ENCODE data around the gene C17orf113. TPM values are rescaled to one million over a fixed set of nuclear protein-coding genes. Genes with fewer than 3 reads are reported as not detected.

Gene C17orf113
- total RNA-seq, 1 experiment from 2014 or later = 2.3 TPM

DNA sequence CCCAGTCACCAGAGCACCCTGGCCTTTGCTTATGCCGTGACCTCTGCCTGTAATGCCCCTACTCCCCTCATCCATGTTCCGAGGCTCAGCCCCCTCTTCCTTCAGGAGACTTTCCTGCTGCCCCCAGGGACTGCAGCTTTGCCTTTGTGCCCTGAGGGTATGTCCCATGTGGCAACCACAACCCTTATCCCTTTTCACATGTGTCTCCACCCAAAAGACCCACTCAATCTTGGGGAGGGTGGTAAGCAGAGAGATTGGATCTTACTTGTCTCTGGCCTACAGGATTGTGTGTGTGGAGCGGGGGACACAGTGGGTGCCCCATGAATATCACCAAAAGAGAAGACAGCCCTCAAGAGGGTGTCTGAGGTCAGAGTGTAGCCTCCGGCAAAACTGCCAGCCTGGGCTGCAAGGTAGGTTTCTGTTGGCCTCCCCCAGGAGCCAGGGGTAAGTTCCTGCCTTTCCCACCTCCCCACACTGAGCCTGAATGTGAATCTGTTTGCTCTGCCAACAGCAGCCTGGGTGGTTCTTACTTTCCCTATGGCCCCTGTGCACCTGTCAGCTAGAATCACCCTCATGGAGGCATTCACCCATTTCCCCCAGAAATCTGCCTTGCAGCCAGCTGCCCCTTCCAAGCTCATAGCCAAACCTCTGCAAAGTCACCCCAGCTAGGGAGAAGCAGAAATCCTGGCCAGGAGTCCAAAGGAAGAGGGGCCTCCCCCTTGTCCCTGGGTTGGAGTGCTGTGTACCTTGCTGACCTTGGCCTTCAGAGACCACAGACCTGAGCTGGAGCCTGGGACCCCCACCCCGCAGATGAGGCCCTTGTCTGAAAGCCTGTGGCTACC, 11.5 kb upstream of the C17orf113 start:
- Histone ChIP-seq H3K36me3 (ENCODE audit: control insufficient read depth in 1 of 2, insufficient read depth in 2 of 2, low read length in 2 of 2) (no peaks in the 10 kb centered on the region), H3K4me3 (replicated peaks in 1 of 2; ENCODE audit: low read depth in 1 of 2, low read length in 2 of 2) (no peak overlapping the region), H3K4me2 (ENCODE audit: low read length) (no peak overlapping the region), H3K27me3 (ENCODE audit: insufficient read depth, low read length) (no peaks in the 10 kb centered on the region), H3K9ac (ENCODE audit: low read length) (no peak overlapping the region), H3K27ac (ENCODE audit: low read depth, low read length) (no peak overlapping the region), H3K4me1 (ENCODE audit: control insufficient read depth in 1 of 2, insufficient read depth in 2 of 2, low read length in 2 of 2) (peaks cover 2 to 5% of the 10 kb centered on the region in 2 experiments; a peak in 1 of 4 replicates), H3K9me3 (ENCODE audit: control insufficient read depth in 1 of 2, insufficient read depth in 1 of 2, low read depth in 1 of 2, low read length in 2 of 2) (no peaks in the 10 kb centered on the region), H4K20me1 (ENCODE audit: insufficient read depth) (no peaks in the 10 kb centered on the region), H3K9me2 (ENCODE audit: insufficient read depth) (no peaks in the 10 kb centered on the region), H2AFZ (ENCODE audit: low read depth, low read length, poor library complexity, severe bottlenecking) (no peak overlapping the region), H3K79me2 (ENCODE audit: insufficient read depth, low read length) (no peaks in the 10 kb centered on the region)
- no TSS peak for BruUV-seq (replicated peaks)
- TF ChIP-seq, protein P1, sequence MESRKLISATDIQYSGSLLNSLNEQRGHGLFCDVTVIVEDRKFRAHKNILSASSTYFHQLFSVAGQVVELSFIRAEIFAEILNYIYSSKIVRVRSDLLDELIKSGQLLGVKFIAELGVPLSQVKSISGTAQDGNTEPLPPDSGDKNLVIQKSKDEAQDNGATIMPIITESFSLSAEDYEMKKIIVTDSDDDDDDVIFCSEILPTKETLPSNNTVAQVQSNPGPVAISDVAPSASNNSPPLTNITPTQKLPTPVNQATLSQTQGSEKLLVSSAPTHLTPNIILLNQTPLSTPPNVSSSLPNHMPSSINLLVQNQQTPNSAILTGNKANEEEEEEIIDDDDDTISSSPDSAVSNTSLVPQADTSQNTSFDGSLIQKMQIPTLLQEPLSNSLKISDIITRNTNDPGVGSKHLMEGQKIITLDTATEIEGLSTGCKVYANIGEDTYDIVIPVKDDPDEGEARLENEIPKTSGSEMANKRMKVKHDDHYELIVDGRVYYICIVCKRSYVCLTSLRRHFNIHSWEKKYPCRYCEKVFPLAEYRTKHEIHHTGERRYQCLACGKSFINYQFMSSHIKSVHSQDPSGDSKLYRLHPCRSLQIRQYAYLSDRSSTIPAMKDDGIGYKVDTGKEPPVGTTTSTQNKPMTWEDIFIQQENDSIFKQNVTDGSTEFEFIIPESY (IDR thresholded peaks at IDR 0.05; ENCODE audit: extremely low read depth, insufficient replicate concordance, low read length) = no peak
- ChIA-PET RAD21 (ENCODE audit: low non-redundant PET in 1 of 2, low total read pairs in 2 of 2, uncharacterized antibody in 2 of 2, unreplicated experiment in 2 of 2) (no interaction called here), POLR2A (no interaction called here), CTCF (interaction anchor here (1.1 to 1.4 kb wide), 2 partner anchors 44 to 47 kb away, joined by 3 to 4 read pairs; partner anchors contain the start of gene DNAJC7)
- no peak for DNase-seq (ENCODE audit: low read depth, low spot score)
- ATAC-seq = no peak
- intact Hi-C loops (cut with micrococcal nuclease) = no loop called here

DNA sequence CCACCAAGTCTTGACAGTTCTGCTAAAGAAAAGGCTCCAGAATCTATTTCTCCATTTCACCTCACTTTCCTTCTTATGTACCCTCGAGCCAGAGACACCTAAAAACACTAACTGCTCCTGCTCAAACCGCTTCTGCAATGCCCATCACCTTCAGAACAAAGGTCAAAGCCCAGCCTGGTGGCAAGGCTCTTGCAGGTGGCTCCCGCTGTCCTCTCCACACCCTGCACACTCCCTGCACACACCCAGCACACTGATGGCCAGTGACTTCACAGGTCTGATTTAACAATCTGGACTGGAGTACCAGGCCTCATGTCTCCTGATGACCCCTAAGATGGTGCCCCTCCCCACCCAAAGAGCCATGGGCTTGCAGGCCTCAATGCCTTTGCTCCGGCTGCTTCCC, 9.8 kb upstream of the C17orf113 start:
- no peaks in the 10 kb centered on the region for H3K27me3 ChIP-seq (ENCODE audit: insufficient read depth, low read length)
- ATAC-seq (no peak), DNase-seq (ENCODE audit: low read depth, low spot score) (no peak)
- H2AFZ ChIP-seq (ENCODE audit: low read depth, low read length, poor library complexity, severe bottlenecking) = no peak overlapping the region
- H3K79me2 ChIP-seq (ENCODE audit: insufficient read depth, low read length) = no peaks in the 10 kb centered on the region
- no peaks in the 10 kb centered on the region for H3K36me3 ChIP-seq (ENCODE audit: control insufficient read depth in 1 of 2, insufficient read depth in 2 of 2, low read length in 2 of 2)
- ChIA-PET CTCF (no interaction called here), RAD21 (ENCODE audit: low non-redundant PET in 1 of 2, low total read pairs in 2 of 2, uncharacterized antibody in 2 of 2, unreplicated experiment in 2 of 2) (no interaction called here), POLR2A (no interaction called here)
- no peak overlapping the region for H3K9ac ChIP-seq (ENCODE audit: low read length)
- no peaks in the 10 kb centered on the region for H3K9me2 ChIP-seq (ENCODE audit: insufficient read depth)
- peaks cover 12 to 16% of the 10 kb centered on the region in 2 experiments for H3K4me1 ChIP-seq (ENCODE audit: control insufficient read depth in 1 of 2, insufficient read depth in 2 of 2, low read length in 2 of 2)
- H3K9me3 ChIP-seq (ENCODE audit: control insufficient read depth in 1 of 2, insufficient read depth in 1 of 2, low read depth in 1 of 2, low read length in 2 of 2) = no peaks in the 10 kb centered on the region
- H4K20me1 ChIP-seq (ENCODE audit: insufficient read depth) = no peaks in the 10 kb centered on the region
- no peak overlapping the region for H3K4me2 ChIP-seq (ENCODE audit: low read length)
- intact Hi-C loops (cut with micrococcal nuclease) = no loop called here
- H3K4me3 ChIP-seq (replicated peaks in 1 of 2; ENCODE audit: low read depth in 1 of 2, low read length in 2 of 2) = no peak overlapping the region
- no TSS peak for BruUV-seq (replicated peaks)
- no peak overlapping the region for H3K27ac ChIP-seq (ENCODE audit: low read depth, low read length)
- no peak for TF ChIP-seq JUND (IDR thresholded peaks at IDR 0.05)
- TF ChIP-seq, protein P2, sequence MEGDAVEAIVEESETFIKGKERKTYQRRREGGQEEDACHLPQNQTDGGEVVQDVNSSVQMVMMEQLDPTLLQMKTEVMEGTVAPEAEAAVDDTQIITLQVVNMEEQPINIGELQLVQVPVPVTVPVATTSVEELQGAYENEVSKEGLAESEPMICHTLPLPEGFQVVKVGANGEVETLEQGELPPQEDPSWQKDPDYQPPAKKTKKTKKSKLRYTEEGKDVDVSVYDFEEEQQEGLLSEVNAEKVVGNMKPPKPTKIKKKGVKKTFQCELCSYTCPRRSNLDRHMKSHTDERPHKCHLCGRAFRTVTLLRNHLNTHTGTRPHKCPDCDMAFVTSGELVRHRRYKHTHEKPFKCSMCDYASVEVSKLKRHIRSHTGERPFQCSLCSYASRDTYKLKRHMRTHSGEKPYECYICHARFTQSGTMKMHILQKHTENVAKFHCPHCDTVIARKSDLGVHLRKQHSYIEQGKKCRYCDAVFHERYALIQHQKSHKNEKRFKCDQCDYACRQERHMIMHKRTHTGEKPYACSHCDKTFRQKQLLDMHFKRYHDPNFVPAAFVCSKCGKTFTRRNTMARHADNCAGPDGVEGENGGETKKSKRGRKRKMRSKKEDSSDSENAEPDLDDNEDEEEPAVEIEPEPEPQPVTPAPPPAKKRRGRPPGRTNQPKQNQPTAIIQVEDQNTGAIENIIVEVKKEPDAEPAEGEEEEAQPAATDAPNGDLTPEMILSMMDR (IDR thresholded peaks at IDR 0.05 in 2 of 3, conservative IDR thresholded peaks at IDR 0.05 in 1 of 3; ENCODE audit: borderline replicate concordance in 1 of 3, insufficient read depth in 1 of 3, low read depth in 2 of 3, low read length in 2 of 3) = no peak
- TF ChIP-seq CBX3 (IDR thresholded peaks at IDR 0.05; ENCODE audit: low read depth) = no peak
- no peak for TF ChIP-seq CEBPB (IDR thresholded peaks at IDR 0.05; ENCODE audit: low read depth)
- TF ChIP-seq YY1 (IDR thresholded peaks at IDR 0.05; ENCODE audit: extremely low read depth, insufficient replicate concordance, low read depth, low read length) = no peak
- TF ChIP-seq SIN3A (IDR thresholded peaks at IDR 0.05; ENCODE audit: low read depth) = no peak
- no peak for TF ChIP-seq SRF (IDR thresholded peaks at IDR 0.05; ENCODE audit: low read depth)
- TF ChIP-seq, protein P3, sequence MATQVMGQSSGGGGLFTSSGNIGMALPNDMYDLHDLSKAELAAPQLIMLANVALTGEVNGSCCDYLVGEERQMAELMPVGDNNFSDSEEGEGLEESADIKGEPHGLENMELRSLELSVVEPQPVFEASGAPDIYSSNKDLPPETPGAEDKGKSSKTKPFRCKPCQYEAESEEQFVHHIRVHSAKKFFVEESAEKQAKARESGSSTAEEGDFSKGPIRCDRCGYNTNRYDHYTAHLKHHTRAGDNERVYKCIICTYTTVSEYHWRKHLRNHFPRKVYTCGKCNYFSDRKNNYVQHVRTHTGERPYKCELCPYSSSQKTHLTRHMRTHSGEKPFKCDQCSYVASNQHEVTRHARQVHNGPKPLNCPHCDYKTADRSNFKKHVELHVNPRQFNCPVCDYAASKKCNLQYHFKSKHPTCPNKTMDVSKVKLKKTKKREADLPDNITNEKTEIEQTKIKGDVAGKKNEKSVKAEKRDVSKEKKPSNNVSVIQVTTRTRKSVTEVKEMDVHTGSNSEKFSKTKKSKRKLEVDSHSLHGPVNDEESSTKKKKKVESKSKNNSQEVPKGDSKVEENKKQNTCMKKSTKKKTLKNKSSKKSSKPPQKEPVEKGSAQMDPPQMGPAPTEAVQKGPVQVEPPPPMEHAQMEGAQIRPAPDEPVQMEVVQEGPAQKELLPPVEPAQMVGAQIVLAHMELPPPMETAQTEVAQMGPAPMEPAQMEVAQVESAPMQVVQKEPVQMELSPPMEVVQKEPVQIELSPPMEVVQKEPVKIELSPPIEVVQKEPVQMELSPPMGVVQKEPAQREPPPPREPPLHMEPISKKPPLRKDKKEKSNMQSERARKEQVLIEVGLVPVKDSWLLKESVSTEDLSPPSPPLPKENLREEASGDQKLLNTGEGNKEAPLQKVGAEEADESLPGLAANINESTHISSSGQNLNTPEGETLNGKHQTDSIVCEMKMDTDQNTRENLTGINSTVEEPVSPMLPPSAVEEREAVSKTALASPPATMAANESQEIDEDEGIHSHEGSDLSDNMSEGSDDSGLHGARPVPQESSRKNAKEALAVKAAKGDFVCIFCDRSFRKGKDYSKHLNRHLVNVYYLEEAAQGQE (IDR thresholded peaks at IDR 0.05; ENCODE audit: low read depth) = no peak
- TF ChIP-seq EZH2phosphoT487 (IDR thresholded peaks at IDR 0.05; ENCODE audit: borderline replicate concordance) = no peak
- no peak for TF ChIP-seq EZH2 (IDR thresholded peaks at IDR 0.05)

Measured in HCT116 (cell line).